ENCODE data around the gene CLOCK.

Gene CLOCK

GRCh38 chr4:55398461-55398860 is 148.2 kb downstream of the CLOCK start:
- WGBS, 2 experiments (ENCODE audit: insufficient coverage in 2 of 2), result no CpG with 5 or more reads among the region's 1 CpG
- Histone ChIP-seq H3K9me3 (ENCODE audit: control insufficient read depth, low read length) (no peaks in the 10 kb centered on the region), H3K4me3 (ENCODE audit: extremely low read depth, insufficient read depth, low read length, poor library complexity, severe bottlenecking) (peak overlapping the region; percentile 91), H3K27ac (ENCODE audit: low read depth, low read length, severe bottlenecking) (no peak overlapping the region), H3K4me1 (ENCODE audit: control insufficient read depth, insufficient read depth, low read length, poor library complexity, severe bottlenecking) (no peaks in the 10 kb centered on the region), H3K36me3 (ENCODE audit: control insufficient read depth, insufficient read depth, low read length) (peaks cover 33% of the 10 kb centered on the region)

- no peaks in the 10 kb centered on the region for H3K9me3 ChIP-seq (ENCODE audit: control insufficient read depth, low read length)
- 9 to 25% methylated on average over 8 to 9 of the region's 15 CpGs for WGBS, 2 experiments (ENCODE audit: insufficient coverage in 2 of 2)
- H3K36me3 ChIP-seq (ENCODE audit: control insufficient read depth, insufficient read depth, low read length), result peaks cover 27% of the 10 kb centered on the region
- H3K4me3 ChIP-seq (ENCODE audit: extremely low read depth, insufficient read depth, low read length, poor library complexity, severe bottlenecking), result peak overlapping the region; percentile 91
- H3K4me1 ChIP-seq (ENCODE audit: control insufficient read depth, insufficient read depth, low read length, poor library complexity, severe bottlenecking), result no peaks in the 10 kb centered on the region
- no peak overlapping the region for H3K27ac ChIP-seq (ENCODE audit: low read depth, low read length, severe bottlenecking)
These were observed 149.0 kb downstream of the CLOCK start for GRCh38 chr4:55397520-55398321.

GRCh38 chr4:55397126-55397436 is 149.6 kb downstream of the CLOCK start:
- Histone ChIP-seq H3K27ac (ENCODE audit: low read depth, low read length, severe bottlenecking) (no peak overlapping the region), H3K4me3 (ENCODE audit: extremely low read depth, insufficient read depth, low read length, poor library complexity, severe bottlenecking) (peak overlapping the region; percentile 91), H3K36me3 (ENCODE audit: control insufficient read depth, insufficient read depth, low read length) (peaks cover 23% of the 10 kb centered on the region), H3K4me1 (ENCODE audit: control insufficient read depth, insufficient read depth, low read length, poor library complexity, severe bottlenecking) (no peaks in the 10 kb centered on the region), H3K9me3 (ENCODE audit: control insufficient read depth, low read length) (no peaks in the 10 kb centered on the region)
- 1 to 14% methylated on average over 5 to 7 of the region's 7 CpGs for WGBS, 2 experiments (ENCODE audit: insufficient coverage in 2 of 2)

- 0 to 1% methylated on average over 28 to 32 of the region's 41 CpGs for WGBS, 2 experiments (ENCODE audit: insufficient coverage in 2 of 2)
- Histone ChIP-seq H3K27ac (ENCODE audit: low read depth, low read length, severe bottlenecking) (peak overlapping the region; percentile 82), H3K36me3 (ENCODE audit: control insufficient read depth, insufficient read depth, low read length) (peaks cover 19% of the 10 kb centered on the region), H3K4me3 (ENCODE audit: extremely low read depth, insufficient read depth, low read length, poor library complexity, severe bottlenecking) (peak overlapping the region; percentile 91), H3K4me1 (ENCODE audit: control insufficient read depth, insufficient read depth, low read length, poor library complexity, severe bottlenecking) (no peaks in the 10 kb centered on the region), H3K9me3 (ENCODE audit: control insufficient read depth, low read length) (no peaks in the 10 kb centered on the region)
These were observed 150.2 kb downstream of the CLOCK start for GRCh38 chr4:55396308-55397125.

GRCh38 chr4:55395529-55396307 is 151.0 kb downstream of the CLOCK start, which contains the start of gene TMEM165:
TSS of gene TMEM165 (plus strand) at chr4:55395957. CDS start at chr4:55396190, 233 bp downstream.
- Histone ChIP-seq H3K4me3 (ENCODE audit: extremely low read depth, insufficient read depth, low read length, poor library complexity, severe bottlenecking) (peak within 1 kb of the TSS; percentile 91), H3K4me1 (ENCODE audit: control insufficient read depth, insufficient read depth, low read length, poor library complexity, severe bottlenecking) (no peaks in the 10 kb centered on the region), H3K27ac (ENCODE audit: low read depth, low read length, severe bottlenecking) (peak within 1 kb of the TSS; percentile 82), H3K36me3 (ENCODE audit: control insufficient read depth, insufficient read depth, low read length) (peaks cover 12% of the 10 kb centered on the region), H3K9me3 (ENCODE audit: control insufficient read depth, low read length) (no peaks in the 10 kb centered on the region)
- 0 to 1% methylated on average over 84 to 85 of the region's 95 CpGs for WGBS, 2 experiments (ENCODE audit: insufficient coverage in 2 of 2)

GRCh38 chr4:55395218-55395528 is 151.5 kb downstream of the CLOCK start:
- H3K4me1 ChIP-seq (ENCODE audit: control insufficient read depth, insufficient read depth, low read length, poor library complexity, severe bottlenecking), result no peaks in the 10 kb centered on the region
- H3K27ac ChIP-seq (ENCODE audit: low read depth, low read length, severe bottlenecking), result peak overlapping the region; percentile 82
- 0% methylated on average over 2 to 3 of the region's 4 CpGs for WGBS, 2 experiments (ENCODE audit: insufficient coverage in 2 of 2)
- peaks cover 8% of the 10 kb centered on the region for H3K36me3 ChIP-seq (ENCODE audit: control insufficient read depth, insufficient read depth, low read length)
- no peaks in the 10 kb centered on the region for H3K9me3 ChIP-seq (ENCODE audit: control insufficient read depth, low read length)
- peak overlapping the region; percentile 91 for H3K4me3 ChIP-seq (ENCODE audit: extremely low read depth, insufficient read depth, low read length, poor library complexity, severe bottlenecking)

GRCh38 chr4:55393461-55394320 is 153.0 kb downstream of the CLOCK start:
- peaks cover 4% of the 10 kb centered on the region for H3K36me3 ChIP-seq (ENCODE audit: control insufficient read depth, insufficient read depth, low read length)
- WGBS, 2 experiments (ENCODE audit: insufficient coverage in 2 of 2), result 68 to 100% methylated on average over 2 of the region's 4 CpGs
- no peaks in the 10 kb centered on the region for H3K4me1 ChIP-seq (ENCODE audit: control insufficient read depth, insufficient read depth, low read length, poor library complexity, severe bottlenecking)
- no peak overlapping the region for H3K4me3 ChIP-seq (ENCODE audit: extremely low read depth, insufficient read depth, low read length, poor library complexity, severe bottlenecking)
- H3K27ac ChIP-seq (ENCODE audit: low read depth, low read length, severe bottlenecking), result no peak overlapping the region
- H3K9me3 ChIP-seq (ENCODE audit: control insufficient read depth, low read length), result no peaks in the 10 kb centered on the region

GRCh38 chr4:55386840-55387239 is 159.9 kb downstream of the CLOCK start:
- H3K9me3 ChIP-seq (ENCODE audit: control insufficient read depth, low read length), result no peaks in the 10 kb centered on the region
- no peaks in the 10 kb centered on the region for H3K36me3 ChIP-seq (ENCODE audit: control insufficient read depth, insufficient read depth, low read length)
- no peak overlapping the region for H3K4me3 ChIP-seq (ENCODE audit: extremely low read depth, insufficient read depth, low read length, poor library complexity, severe bottlenecking)
- 100% methylated on average over 2 of the region's 2 CpGs; no CpG with 5 or more reads in 1 of the 2 experiments for WGBS, 2 experiments (ENCODE audit: insufficient coverage in 2 of 2)
- no peak overlapping the region for H3K27ac ChIP-seq (ENCODE audit: low read depth, low read length, severe bottlenecking)
- H3K4me1 ChIP-seq (ENCODE audit: control insufficient read depth, insufficient read depth, low read length, poor library complexity, severe bottlenecking), result peaks cover 21% of the 10 kb centered on the region

GRCh38 chr4:55386073-55386472 is 160.6 kb downstream of the CLOCK start:
- no peak overlapping the region for H3K27ac ChIP-seq (ENCODE audit: low read depth, low read length, severe bottlenecking)
- H3K4me1 ChIP-seq (ENCODE audit: control insufficient read depth, insufficient read depth, low read length, poor library complexity, severe bottlenecking), result peaks cover 21% of the 10 kb centered on the region
- H3K36me3 ChIP-seq (ENCODE audit: control insufficient read depth, insufficient read depth, low read length), result no peaks in the 10 kb centered on the region
- H3K4me3 ChIP-seq (ENCODE audit: extremely low read depth, insufficient read depth, low read length, poor library complexity, severe bottlenecking), result no peak overlapping the region
- H3K9me3 ChIP-seq (ENCODE audit: control insufficient read depth, low read length), result no peaks in the 10 kb centered on the region

- 93% methylated on average over 2 of the region's 3 CpGs; no CpG with 5 or more reads in 1 of the 2 experiments for WGBS, 2 experiments (ENCODE audit: insufficient coverage in 2 of 2)
These were observed 161.5 kb downstream of the CLOCK start for GRCh38 chr4:55385201-55385649.

More at GRCh38 chr4:55385201-55385649, 161.5 kb downstream of the CLOCK start:
- no peaks in the 10 kb centered on the region for H3K36me3 ChIP-seq (ENCODE audit: control insufficient read depth, insufficient read depth, low read length)
- H3K4me1 ChIP-seq (ENCODE audit: control insufficient read depth, insufficient read depth, low read length, poor library complexity, severe bottlenecking), result peaks cover 21% of the 10 kb centered on the region
- no peaks in the 10 kb centered on the region for H3K9me3 ChIP-seq (ENCODE audit: control insufficient read depth, low read length)
- H3K27ac ChIP-seq (ENCODE audit: low read depth, low read length, severe bottlenecking), result peak overlapping the region; percentile 66
- no peak overlapping the region for H3K4me3 ChIP-seq (ENCODE audit: extremely low read depth, insufficient read depth, low read length, poor library complexity, severe bottlenecking)

Measured in mesodermal cell (in vitro differentiated cells).